H9 (cell line): ENCODE results near the gene HIGD1B. TPM values are rescaled to one million over a fixed set of nuclear protein-coding genes. Genes with fewer than 3 reads are reported as not detected.

Experiments used
- DNase-seq: peaks from one replicate; pipeline ENCODE4 v3.0.0-alpha.2; 2017
- H2AFZ ChIP-seq: one replicate; pipeline ENCODE4 v1.6.1; 2013; ENCODE audit warnings: mild to moderate bottlenecking, low read length, control low read depth, moderate library complexity
- H2AK5ac ChIP-seq: 2 replicates; pipeline ENCODE4 v1.6.1; 2013; ENCODE audit warnings: low read length, control low read depth, mixed read lengths; ENCODE audit not compliant: insufficient read length
- H2BK120ac ChIP-seq: one replicate; pipeline ENCODE4 v1.6.1; 2013; ENCODE audit warnings: low read depth, mild to moderate bottlenecking, low read length, control low read depth, inconsistent platforms; ENCODE audit not compliant: poor library complexity, severe bottlenecking
- H2BK12ac ChIP-seq: 2 replicates; pipeline ENCODE4 v1.6.1; 2013; ENCODE audit warnings: low read length, control low read depth, mixed read lengths, low read depth; ENCODE audit not compliant: insufficient read length
- H2BK15ac ChIP-seq: 2 replicates; pipeline ENCODE4 v1.6.1; 2013; ENCODE audit warnings: low read depth, low read length, control low read depth
- H2BK20ac ChIP-seq: one replicate; pipeline ENCODE4 v1.6.1; 2013; ENCODE audit warnings: low read depth, mild to moderate bottlenecking, low read length, control low read depth, inconsistent platforms; ENCODE audit not compliant: poor library complexity, severe bottlenecking
- H2BK5ac ChIP-seq: 2 replicates; pipeline ENCODE4 v1.6.1; 2013; ENCODE audit warnings: low read length, control low read depth, mixed read lengths; ENCODE audit not compliant: insufficient read length
- H3K14ac ChIP-seq: 2 replicates; pipeline ENCODE4 v1.6.1; 2013; ENCODE audit warnings: low read length, control low read depth; ENCODE audit not compliant: insufficient read depth
- H3K18ac ChIP-seq: 2 replicates; pipeline ENCODE4 v1.6.1; 2013; ENCODE audit warnings: low read depth, mild to moderate bottlenecking, mixed read lengths, low read length, control low read depth; ENCODE audit not compliant: insufficient read length
- H3K23ac ChIP-seq: 2 replicates; pipeline ENCODE4 v1.6.1; 2013; ENCODE audit warnings: low read length, control low read depth, mixed read lengths, low read depth; ENCODE audit not compliant: insufficient read length
- H3K23me2 ChIP-seq: 2 replicates; pipeline ENCODE4 v1.6.1; 2013; ENCODE audit warnings: low read depth, mild to moderate bottlenecking, mixed read lengths, low read length, control low read depth; ENCODE audit not compliant: insufficient read length, poor library complexity, severe bottlenecking
- H3K27ac ChIP-seq: 2 replicates; pipeline ENCODE4 v1.5.1; 2013; ENCODE audit warnings: low read length, control low read depth, mixed read lengths, low read depth; ENCODE audit not compliant: insufficient read length
- H3K27me3 ChIP-seq: 2 replicates; pipeline ENCODE4 v1.6.1; 2013; ENCODE audit warnings: low read length, control low read depth, inconsistent platforms; ENCODE audit not compliant: insufficient read depth
- H3K4ac ChIP-seq: 2 replicates; pipeline ENCODE4 v1.6.1; 2013; ENCODE audit warnings: low read depth, mild to moderate bottlenecking, control low read depth, inconsistent platforms, low read length, moderate library complexity
- H3K4me1 ChIP-seq: 2 replicates; pipeline ENCODE4 v1.6.1; 2013; ENCODE audit warnings: low read length, control low read depth, inconsistent platforms; ENCODE audit not compliant: insufficient read depth
- H3K4me2 ChIP-seq: 2 replicates; pipeline ENCODE4 v1.6.1; 2013; ENCODE audit warnings: low read length, control low read depth, mixed read lengths; ENCODE audit not compliant: insufficient read length, insufficient read depth
- H3K56ac ChIP-seq: 2 replicates; pipeline ENCODE4 v1.6.1; 2013; ENCODE audit warnings: low read depth, mild to moderate bottlenecking, mixed read lengths, low read length, control low read depth; ENCODE audit not compliant: insufficient read length
- H3K79me1 ChIP-seq: 2 replicates; pipeline ENCODE4 v1.6.1; 2013; ENCODE audit warnings: low read depth, mild to moderate bottlenecking, moderate library complexity, low read length, control low read depth, inconsistent platforms; ENCODE audit not compliant: insufficient read depth, poor library complexity, severe bottlenecking
- H3K79me2 ChIP-seq: 2 replicates; pipeline ENCODE4 v1.6.1; 2013; ENCODE audit warnings: low read length, control low read depth, inconsistent platforms; ENCODE audit not compliant: insufficient read depth
- H3K9ac ChIP-seq: 2 replicates; pipeline ENCODE4 v1.6.1; 2013; ENCODE audit warnings: low read length, control low read depth, mixed read lengths; ENCODE audit not compliant: insufficient read length; ENCODE audit errors: extremely low read depth
- H3K9me3 ChIP-seq: one replicate; pipeline ENCODE4 v1.6.1; 2013; ENCODE audit warnings: low read depth, low read length, inconsistent platforms; ENCODE audit not compliant: control insufficient read depth
- H3T11ph ChIP-seq: one replicate; pipeline ENCODE4 v1.6.1; 2013; ENCODE audit warnings: mild to moderate bottlenecking, low read length, control low read depth, inconsistent platforms
- H4K20me1 ChIP-seq: one replicate; pipeline ENCODE4 v1.6.1; 2013; ENCODE audit not compliant: control insufficient read depth, insufficient read length, insufficient read depth
- H4K5ac ChIP-seq: 2 replicates; pipeline ENCODE4 v1.6.1; 2013; ENCODE audit warnings: low read depth, mild to moderate bottlenecking, mixed read lengths, low read length, control low read depth; ENCODE audit not compliant: insufficient read length
- H4K8ac ChIP-seq: replicated peaks from 2 replicates; pipeline ENCODE4 v1.6.1; 2013; ENCODE audit warnings: low read length, control low read depth, mixed read lengths, low read depth; ENCODE audit not compliant: insufficient read length
- H4K91ac ChIP-seq: 2 replicates; pipeline ENCODE4 v1.6.1; 2013; ENCODE audit warnings: low read depth, mild to moderate bottlenecking, moderate library complexity, mixed read lengths, low read length, control low read depth; ENCODE audit not compliant: insufficient read length
- H3K27ac Mint-ChIP-seq, 3 experiments: 2 replicates in 2 of 3; 3 replicates in 1 of 3; pipeline ENCODE4 v1.8.0; 2020 to 2021; ENCODE audit warnings: mixed read lengths in 3 of 3, mild to moderate bottlenecking in 1 of 3, moderate library complexity in 1 of 3
- H3K27me3 Mint-ChIP-seq: 2 replicates; pipeline ENCODE4 v1.8.0; 2021; ENCODE audit warnings: low read depth, mild to moderate bottlenecking, moderate library complexity, mixed read lengths
- H3K36me3 Mint-ChIP-seq, 3 experiments: 2 replicates in 2 of 3; 3 replicates in 1 of 3; pipeline ENCODE4 v1.8.0; 2020 to 2021; ENCODE audit warnings: low read depth in 3 of 3, mixed read lengths in 3 of 3; ENCODE audit not compliant: insufficient read depth in 1 of 3
- H3K4me1 Mint-ChIP-seq, 2 experiments: 2 replicates each; pipeline ENCODE4 v1.8.0; 2020; ENCODE audit warnings: mixed read lengths in 2 of 2
- H3K4me3 Mint-ChIP-seq, 2 experiments: 2 replicates in 1 of 2; 3 replicates in 1 of 2; pipeline ENCODE4 v1.8.0; 2020 to 2021; ENCODE audit warnings: mild to moderate bottlenecking in 2 of 2, mixed read lengths in 2 of 2, moderate library complexity in 1 of 2
- H3K9me3 Mint-ChIP-seq, 2 experiments: 2 replicates in 1 of 2; 3 replicates in 1 of 2; pipeline ENCODE4 v1.8.0; 2020; ENCODE audit warnings: mild to moderate bottlenecking in 2 of 2, mixed read lengths in 2 of 2, moderate library complexity in 1 of 2
- CTCF ChIP-seq: fragments of 200-600 bp; sonication (generic); conservative IDR thresholded peaks from 3 replicates; pipeline ENCODE4 v1.8.0; 2021; ENCODE audit warnings: antibody characterized with exemption, mild to moderate bottlenecking
- WGBS: extraction: QIAGEN DNeasy Blood & Tissue Kit; methylation state at CpG from one replicate; pipeline ENCODE4 v1.1.7; 2013; ENCODE audit warnings: missing lambda C conversion rate, low lambda C conversion rate, mixed read lengths; ENCODE audit not compliant: insufficient read length; ENCODE audit errors: extremely low coverage; 5-methylcytosine and 5-hydroxymethylcytosine counted together
- total RNA-seq: library from RNA; stranded (reverse); gene quantifications from 2 replicates; pipeline ENCODE4 v1.2.1, GENCODE V29; 2021

The HIGD1B gene
- total RNA-seq, 1 experiment from 2014 or later: not detected

- Histone ChIP-seq H2BK20ac (no peak overlapping the region), H4K20me1 (no peaks in the 10 kb centered on the region), H2BK5ac (no peak overlapping the region), H3K56ac (no peak overlapping the region), H3K79me1 (no peaks in the 10 kb centered on the region), H2BK120ac (no peak overlapping the region), H3K23ac (no peak overlapping the region), H3K9me3 (no peaks in the 10 kb centered on the region), H3K4ac (no peak overlapping the region), H3K27ac (no peak overlapping the region), H2BK15ac (no peak overlapping the region), H3K4me1 (no peaks in the 10 kb centered on the region), H3K18ac (no peak overlapping the region), H2BK12ac (no peak overlapping the region), H4K8ac (no peak overlapping the region), H3T11ph (no peak overlapping the region), H3K79me2 (no peaks in the 10 kb centered on the region), H2AK5ac (no peak overlapping the region), H3K27me3 (no peaks in the 10 kb centered on the region), H3K9ac (no peak overlapping the region), H2AFZ (no peak overlapping the region), H3K23me2 (no peaks in the 10 kb centered on the region), H4K5ac (no peak overlapping the region), H3K4me2 (no peak overlapping the region), H4K91ac (no peak overlapping the region), H3K14ac (no peak overlapping the region)
- Mint-ChIP-seq H3K36me3 (peaks cover 44 to 89% (median 67%) of the 10 kb centered on the region in 3 experiments), H3K4me1 (no peaks in the 10 kb centered on the region), H3K27ac (no peak overlapping the region), H3K4me3 (no peak overlapping the region), H3K9me3 (no peaks in the 10 kb centered on the region), H3K27me3 (no peaks in the 10 kb centered on the region)
- WGBS: no CpG with 5 or more reads among the region's 10 CpGs
- DNase-seq: no peak
- TF ChIP-seq CTCF: no peak
Observed at GRCh38 chr17:44864831-44865230, 17.1 kb downstream of the HIGD1B start.
